HFFc6 (cell line): ENCODE measurements around the gene LETM1. TPM values are rescaled to one million over a fixed set of nuclear protein-coding genes. Genes with fewer than 3 reads are reported as not detected.

Experiments used
- DNase-seq: peaks from one replicate; pipeline ENCODE4 v3.0.0-alpha.2; 2018
- H3K27ac Mint-ChIP-seq: 2 replicates; pipeline ENCODE4 v1.8.0; 2020; ENCODE audit warnings: mild to moderate bottlenecking, mixed read lengths
- H3K27me3 Mint-ChIP-seq: 2 replicates; pipeline ENCODE4 v1.8.0; 2021; ENCODE audit warnings: mild to moderate bottlenecking, moderate library complexity, mixed read lengths; ENCODE audit not compliant: insufficient read depth
- H3K36me3 Mint-ChIP-seq: 2 replicates; pipeline ENCODE4 v1.8.0; 2021; ENCODE audit warnings: low read depth, mixed read lengths
- H3K4me1 Mint-ChIP-seq: 2 replicates; pipeline ENCODE4 v1.8.0; 2020; ENCODE audit warnings: low read depth, mixed read lengths
- H3K4me3 Mint-ChIP-seq: 2 replicates; pipeline ENCODE4 v1.8.0; 2020; ENCODE audit warnings: mild to moderate bottlenecking, moderate library complexity, mixed read lengths
- H3K9me3 Mint-ChIP-seq: 2 replicates; pipeline ENCODE4 v1.8.0; 2020; ENCODE audit warnings: mild to moderate bottlenecking, mixed read lengths
- total RNA-seq, 6 experiments: library from RNA; stranded (reverse); fragmentation: NEBNext Ultra II Directional; extraction: Animal tissue kit (Norgen Biotek cat#: 25700); gene quantifications; 2 replicates in 1 of 6; 3 replicates in 5 of 6; pipeline ENCODE4 v1.2.3, GENCODE V29; 2021
- TF ChIP-seq, protein P1 (sequence below): fragments of 200-600 bp; sonication (generic); IDR thresholded peaks from 2 replicates; pipeline ENCODE4 v1.5.0; 2021; ENCODE audit warnings: antibody characterized with exemption, mild to moderate bottlenecking

Gene LETM1
- total RNA-seq, 6 experiments from 2014 or later: 47.4 to 64.0 (median 53.3) TPM

DNA sequence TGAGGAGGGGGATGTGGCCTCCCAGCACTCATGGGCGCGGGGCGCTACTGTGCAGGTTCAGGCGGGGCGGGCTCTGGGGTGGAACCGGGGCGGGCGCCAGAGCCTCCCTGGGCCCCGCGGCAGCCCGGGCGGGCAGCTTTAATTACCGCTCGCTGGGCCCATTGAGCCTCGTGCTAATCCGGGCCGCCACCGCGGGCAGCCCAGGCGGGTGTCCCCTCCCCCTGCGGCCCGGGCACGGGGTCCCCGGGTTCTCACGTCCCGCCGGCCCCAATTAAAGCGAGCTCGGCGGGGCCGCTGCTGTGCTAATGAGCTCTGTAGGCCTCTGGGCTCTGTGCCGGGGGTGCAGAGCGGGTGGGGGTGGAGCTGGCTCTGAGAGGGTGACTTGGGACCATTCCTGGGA is 85.7 kb downstream of the LETM1 start:
- Mint-ChIP-seq H3K27ac (no peak overlapping the region), H3K9me3 (no peaks in the 10 kb centered on the region), H3K27me3 (no peaks in the 10 kb centered on the region; the same call in 1 of the 2 replicates), H3K4me1 (no peaks in the 10 kb centered on the region), H3K4me3 (no peak overlapping the region), H3K36me3 (no peaks in the 10 kb centered on the region)
- no peak for DNase-seq
- TF ChIP-seq, protein P1, sequence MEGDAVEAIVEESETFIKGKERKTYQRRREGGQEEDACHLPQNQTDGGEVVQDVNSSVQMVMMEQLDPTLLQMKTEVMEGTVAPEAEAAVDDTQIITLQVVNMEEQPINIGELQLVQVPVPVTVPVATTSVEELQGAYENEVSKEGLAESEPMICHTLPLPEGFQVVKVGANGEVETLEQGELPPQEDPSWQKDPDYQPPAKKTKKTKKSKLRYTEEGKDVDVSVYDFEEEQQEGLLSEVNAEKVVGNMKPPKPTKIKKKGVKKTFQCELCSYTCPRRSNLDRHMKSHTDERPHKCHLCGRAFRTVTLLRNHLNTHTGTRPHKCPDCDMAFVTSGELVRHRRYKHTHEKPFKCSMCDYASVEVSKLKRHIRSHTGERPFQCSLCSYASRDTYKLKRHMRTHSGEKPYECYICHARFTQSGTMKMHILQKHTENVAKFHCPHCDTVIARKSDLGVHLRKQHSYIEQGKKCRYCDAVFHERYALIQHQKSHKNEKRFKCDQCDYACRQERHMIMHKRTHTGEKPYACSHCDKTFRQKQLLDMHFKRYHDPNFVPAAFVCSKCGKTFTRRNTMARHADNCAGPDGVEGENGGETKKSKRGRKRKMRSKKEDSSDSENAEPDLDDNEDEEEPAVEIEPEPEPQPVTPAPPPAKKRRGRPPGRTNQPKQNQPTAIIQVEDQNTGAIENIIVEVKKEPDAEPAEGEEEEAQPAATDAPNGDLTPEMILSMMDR: no peak

DNA sequence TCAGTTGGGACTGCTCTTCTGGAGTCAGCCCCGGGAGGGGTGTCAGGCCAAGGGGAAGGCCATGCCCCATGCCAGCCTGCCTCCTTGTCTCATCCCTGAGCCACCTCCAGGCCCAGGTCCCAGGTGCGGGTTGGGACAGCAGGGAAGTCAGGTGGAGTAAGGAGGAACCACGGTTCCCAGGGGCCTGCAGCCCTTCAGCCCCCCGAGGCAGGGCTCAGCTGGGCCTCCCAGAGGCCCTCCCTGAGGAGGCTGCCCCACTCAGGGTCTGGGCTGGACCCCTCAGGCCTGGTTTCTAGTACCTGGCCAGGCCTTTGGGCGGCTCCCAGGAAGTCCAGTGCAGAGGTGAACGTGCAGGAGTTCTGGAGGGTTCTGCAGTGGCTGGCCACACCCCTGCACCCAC is 86.3 kb downstream of the LETM1 start:
- Mint-ChIP-seq H3K4me1 (no peaks in the 10 kb centered on the region), H3K4me3 (no peak overlapping the region), H3K36me3 (no peaks in the 10 kb centered on the region), H3K27me3 (no peaks in the 10 kb centered on the region; the same call in 1 of the 2 replicates), H3K27ac (no peak overlapping the region), H3K9me3 (no peaks in the 10 kb centered on the region)
- TF ChIP-seq, protein P1: no peak
- DNase-seq: no peak

DNA sequence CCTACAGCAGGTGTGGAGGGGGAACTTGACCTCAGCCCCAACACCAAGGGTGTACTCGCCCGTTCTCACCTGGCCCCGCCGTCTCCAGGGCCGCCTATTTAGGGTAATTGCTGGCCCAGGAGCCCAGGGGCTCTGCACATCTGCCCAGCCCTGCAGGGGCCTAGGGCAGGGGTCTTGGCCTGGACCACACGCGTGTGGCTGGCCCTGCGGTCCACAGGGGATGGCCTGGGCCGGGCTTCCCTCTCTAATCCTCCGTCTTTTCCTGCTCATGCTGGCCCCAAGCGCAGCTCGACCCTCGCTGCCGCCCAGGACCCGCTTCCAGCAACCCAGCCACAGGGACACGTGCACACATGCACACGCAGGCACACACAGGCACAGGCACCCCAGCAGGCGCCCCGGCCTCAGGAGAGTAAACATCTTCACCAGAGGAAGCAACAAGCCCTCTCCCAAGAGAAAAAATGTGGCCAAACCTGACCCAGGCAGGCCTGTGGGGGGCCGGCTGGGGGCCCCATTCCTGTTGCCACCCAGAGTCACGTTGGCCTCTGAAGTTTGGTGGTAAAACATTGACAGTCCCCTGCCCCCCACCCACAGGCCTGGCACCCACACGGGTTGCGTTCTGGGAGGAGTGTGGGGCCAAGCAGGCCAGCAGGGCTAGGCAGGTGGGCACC is 87.5 kb downstream of the LETM1 start:
- Mint-ChIP-seq H3K27ac (no peak overlapping the region), H3K4me1 (no peaks in the 10 kb centered on the region), H3K4me3 (no peak overlapping the region; the same call in 1 of the 2 replicates), H3K9me3 (no peaks in the 10 kb centered on the region), H3K36me3 (no peaks in the 10 kb centered on the region), H3K27me3 (no peaks in the 10 kb centered on the region; the same call in 1 of the 2 replicates)
- TF ChIP-seq, protein P1: no peak
- DNase-seq: no peak

DNA sequence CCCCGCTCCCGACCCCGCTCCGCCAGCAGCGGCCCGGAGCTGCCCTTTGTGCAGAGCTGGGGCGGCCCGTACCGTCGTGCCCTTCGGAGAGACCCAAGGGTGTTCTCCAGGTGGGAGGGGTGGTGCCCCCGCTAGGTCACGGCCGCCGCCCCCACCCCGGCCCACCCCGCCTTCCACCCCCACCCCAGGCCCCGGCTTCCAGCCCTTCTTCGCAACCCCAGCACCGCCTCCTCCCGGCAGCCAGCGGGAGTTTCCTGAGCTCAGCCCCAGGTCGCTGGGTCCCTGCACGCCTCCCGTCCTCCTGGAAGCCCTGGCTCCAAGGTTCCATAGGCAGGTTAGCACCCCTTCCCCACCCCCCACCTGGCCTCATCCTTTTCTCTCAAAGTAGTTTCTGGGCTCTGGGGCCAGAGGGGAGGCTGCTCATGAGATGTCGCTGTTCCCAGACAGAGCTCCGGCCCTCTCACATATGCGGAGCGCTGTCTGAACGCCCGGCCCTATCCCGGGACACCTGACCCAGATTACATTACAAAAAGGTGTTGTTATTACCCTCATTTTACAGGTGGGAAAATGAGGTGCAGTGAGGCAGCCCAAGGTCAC is 88.1 kb downstream of the LETM1 start:
- Mint-ChIP-seq H3K4me3 (no peak overlapping the region), H3K27ac (no peak overlapping the region), H3K4me1 (no peaks in the 10 kb centered on the region), H3K27me3 (no peaks in the 10 kb centered on the region; the same call in 1 of the 2 replicates), H3K36me3 (no peaks in the 10 kb centered on the region), H3K9me3 (no peaks in the 10 kb centered on the region)
- DNase-seq: no peak
- TF ChIP-seq, protein P1: peak; percentile 50

DNA sequence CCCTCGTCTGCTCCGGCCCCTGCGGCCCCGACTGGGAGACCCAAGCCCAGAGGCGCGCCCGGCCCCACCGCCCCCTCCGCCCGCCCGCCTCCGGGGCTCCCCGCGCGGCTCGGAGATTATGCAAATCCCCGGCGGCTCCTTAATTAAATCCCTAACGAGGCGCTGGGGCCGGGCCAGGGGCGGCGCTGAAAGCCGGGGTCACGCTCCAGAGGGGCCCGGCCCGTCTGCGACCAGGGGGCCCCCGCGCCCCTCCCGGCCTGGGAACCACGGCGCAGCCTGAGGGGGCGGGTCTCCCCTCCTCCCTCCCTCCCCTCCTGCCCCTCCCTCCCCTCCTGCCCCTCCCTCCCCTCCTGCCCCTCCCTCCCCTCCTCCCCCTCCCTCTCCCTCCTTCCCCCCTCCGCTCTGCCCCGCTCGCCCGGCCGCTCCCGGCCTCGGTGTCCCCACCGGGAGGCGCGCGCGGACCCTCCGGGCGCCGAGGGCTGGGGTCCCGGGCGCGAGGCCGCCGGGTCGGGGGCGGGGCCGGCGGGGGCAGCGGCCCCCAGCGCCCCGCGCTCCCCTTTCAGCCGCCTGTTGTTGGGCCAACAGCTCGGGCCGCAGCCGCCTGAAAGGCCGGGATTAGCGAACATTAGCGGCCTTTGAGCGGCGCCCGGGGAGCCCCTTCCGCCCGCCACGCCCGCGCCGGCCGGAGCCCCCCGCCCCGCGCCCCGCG is 88.7 kb downstream of the LETM1 start:
- H3K27me3 Mint-ChIP-seq: peaks cover 3% of the 10 kb centered on the region; the same call in 1 of the 2 replicates
- H3K9me3 Mint-ChIP-seq: no peaks in the 10 kb centered on the region

More for the DNA sequence above, 88.7 kb downstream of the LETM1 start:
- DNase-seq: no peak
- H3K4me3 Mint-ChIP-seq: no peak overlapping the region
- no peaks in the 10 kb centered on the region for H3K4me1 Mint-ChIP-seq
- no peaks in the 10 kb centered on the region for H3K36me3 Mint-ChIP-seq
- TF ChIP-seq, protein P1: no peak
- H3K27ac Mint-ChIP-seq: no peak overlapping the region
